Fibroblast of skin of right biceps (primary cell): ENCODE data around the gene LYRM1.
"Not testable (repeated sequence)": the region's sequence is repeated elsewhere in the genome, so short reads cannot be mapped to it uniquely, and the experiment has no call there.

Experiments
- DNase-seq: peaks from one replicate; pipeline ENCODE4 v3.0.0-alpha.2; 2013

The LYRM1 gene

DNA sequence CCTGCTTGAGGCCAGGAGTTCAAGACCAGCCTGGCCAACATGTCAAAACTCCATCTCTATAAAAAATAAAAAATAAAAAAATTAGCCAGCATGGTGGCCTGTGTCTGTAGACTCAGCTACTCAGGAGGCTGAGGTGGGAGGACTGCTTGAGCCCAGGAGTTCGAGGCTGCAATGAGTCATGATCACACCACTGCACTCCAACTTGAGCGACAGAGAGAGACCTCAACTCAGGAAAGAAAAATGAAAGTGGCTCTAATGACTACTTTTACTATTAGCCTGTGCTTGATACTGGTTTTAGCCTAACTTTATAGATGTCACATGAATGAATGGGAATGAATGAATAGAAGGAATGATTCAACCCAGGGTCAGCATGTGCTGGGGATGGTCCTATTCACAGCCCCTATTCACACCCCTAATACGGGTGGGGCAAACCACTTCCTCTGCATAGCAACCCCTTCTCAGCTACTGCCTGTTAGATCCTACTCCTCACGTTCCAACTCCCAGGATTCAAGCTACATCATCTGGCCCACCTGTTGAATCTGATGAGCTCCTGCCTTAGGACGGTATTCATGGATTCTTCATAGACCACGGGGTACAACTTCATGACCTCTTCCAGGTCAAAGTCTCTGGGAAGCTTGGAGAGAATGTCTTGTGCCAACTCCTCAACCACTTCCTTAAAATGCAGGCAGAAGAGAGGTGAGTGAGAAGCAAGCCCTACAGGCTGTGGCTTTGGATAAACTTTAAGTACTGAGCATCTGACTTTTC, 40.5 kb downstream of the LYRM1 start:
- DNase-seq = no peak

DNA sequence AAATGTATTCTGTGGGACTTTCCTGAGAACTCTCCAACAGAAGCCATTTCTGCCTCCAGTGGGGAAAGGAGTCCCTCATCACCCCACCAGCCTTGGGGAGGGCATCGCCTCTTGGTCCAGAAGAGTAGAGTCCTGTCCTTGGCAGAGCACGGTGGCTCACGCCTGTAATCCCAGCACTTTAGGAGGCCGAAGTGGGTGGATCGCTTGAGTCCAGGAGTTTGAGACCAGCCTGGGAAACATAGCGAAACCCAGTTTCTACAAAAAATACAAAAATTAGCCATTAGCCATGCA, 41.0 kb downstream of the LYRM1 start:
- no peak for DNase-seq

GRCh38 chr16:20942256-20942655, 41.7 kb downstream of the LYRM1 start:
- no peak for DNase-seq

- DNase-seq = peak; percentile 61
Observed at GRCh38 chr16:20944861-20945574, 44.4 kb downstream of the LYRM1 start.

- DNase-seq = not testable (repeated sequence)
Observed at GRCh38 chr16:20945575-20945875, 45.0 kb downstream of the LYRM1 start.

DNA sequence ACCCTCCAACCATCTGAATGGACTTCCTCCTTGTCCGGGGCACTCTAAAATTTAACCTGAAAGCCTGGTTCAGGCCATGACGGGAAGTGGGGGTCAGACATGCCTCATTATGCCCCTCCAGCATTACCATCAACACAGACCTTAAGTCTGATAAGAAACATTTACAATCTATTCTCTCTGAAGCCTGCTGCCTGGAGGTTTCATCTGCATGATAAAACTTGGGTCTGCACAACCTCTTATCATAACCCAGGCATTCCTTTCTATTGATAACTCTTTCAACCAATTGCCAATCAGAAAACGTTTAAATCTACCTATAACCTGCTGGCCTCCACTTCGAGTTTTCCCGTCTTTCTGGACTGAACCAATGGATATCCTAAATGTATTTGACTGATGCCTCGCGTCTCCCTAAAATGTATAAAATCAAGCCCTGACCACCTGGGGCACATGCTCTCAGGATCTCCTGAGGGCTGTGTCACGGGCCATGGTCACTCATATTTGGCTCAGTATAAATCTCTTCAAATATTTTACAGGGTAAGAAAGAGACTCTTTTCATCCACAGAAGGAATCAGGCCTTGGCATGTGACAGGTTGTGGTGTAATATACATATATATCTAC, 45.6 kb downstream of the LYRM1 start:
- no peak for DNase-seq

GRCh38 chr16:20948444-20948843, 47.9 kb downstream of the LYRM1 start:
- no peak for DNase-seq

- DNase-seq = no peak
Observed at GRCh38 chr16:20949660-20950059, 49.1 kb downstream of the LYRM1 start.

DNA sequence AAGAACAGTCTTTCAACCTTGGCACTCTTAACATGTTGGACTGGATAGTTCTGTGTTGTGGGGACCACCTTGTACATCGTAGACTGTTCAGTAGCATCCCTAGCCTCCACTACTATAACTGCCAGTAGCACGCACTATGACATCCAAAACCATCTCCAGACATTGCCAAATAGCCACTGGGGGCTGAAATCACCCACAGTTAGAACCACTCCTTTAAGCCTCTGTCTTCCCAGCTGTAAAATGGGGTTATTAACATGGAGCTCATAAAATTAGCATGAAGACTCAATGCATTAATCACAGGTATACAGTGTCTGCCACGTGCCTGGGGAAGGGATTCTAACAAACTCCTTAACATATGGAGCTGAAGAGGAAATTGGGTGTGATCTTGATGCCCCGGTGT, 49.7 kb downstream of the LYRM1 start:
- DNase-seq = no peak

GRCh38 chr16:20952139-20952920, 51.8 kb downstream of the LYRM1 start:
- DNase-seq = no peak

DNA sequence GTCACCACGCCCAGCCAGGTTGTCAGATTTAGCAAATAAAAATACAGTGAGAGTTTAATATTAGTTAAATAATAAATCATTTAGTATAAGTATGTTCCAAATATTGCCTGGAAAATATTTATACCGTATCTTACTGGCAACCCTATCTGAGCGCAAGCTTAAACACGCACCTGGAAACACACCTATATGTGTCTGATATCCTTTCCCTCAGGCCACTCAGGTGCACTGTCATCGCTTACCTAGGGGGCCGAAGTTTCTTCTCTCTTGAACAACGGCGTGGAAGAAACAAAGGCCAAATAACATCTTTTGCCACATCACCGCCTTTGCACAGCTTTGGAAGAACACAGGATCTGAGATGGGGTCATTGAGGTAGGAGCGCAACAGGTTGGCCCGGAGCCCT, 54.0 kb downstream of the LYRM1 start:
- no peak for DNase-seq

GRCh38 chr16:20956319-20956718, 55.7 kb downstream of the LYRM1 start:
- DNase-seq = peak; percentile 19

- DNase-seq = no peak
Observed at GRCh38 chr16:20957153-20957552, 56.6 kb downstream of the LYRM1 start.

DNA sequence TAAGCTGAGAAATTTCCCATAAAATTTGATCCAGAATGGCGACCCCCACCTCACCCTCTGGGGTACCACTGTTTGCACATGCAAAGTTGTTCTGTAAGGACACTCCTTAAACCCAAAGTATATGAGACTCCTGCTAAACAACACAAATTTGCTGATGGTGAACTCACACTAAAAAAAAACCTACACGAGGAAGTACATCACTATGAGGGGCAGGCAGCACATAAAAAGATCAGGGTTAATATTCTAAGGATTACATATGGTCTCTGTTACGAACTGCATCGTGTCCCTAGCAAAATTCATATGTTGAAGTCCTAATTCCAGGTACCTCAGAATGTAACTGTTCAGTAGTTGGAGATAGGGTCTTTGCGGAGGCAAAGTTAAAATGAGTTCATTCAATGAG, 60.3 kb downstream of the LYRM1 start:
- DNase-seq = no peak

GRCh38 chr16:20968765-20969164, 68.2 kb downstream of the LYRM1 start:
- DNase-seq = no peak

DNA sequence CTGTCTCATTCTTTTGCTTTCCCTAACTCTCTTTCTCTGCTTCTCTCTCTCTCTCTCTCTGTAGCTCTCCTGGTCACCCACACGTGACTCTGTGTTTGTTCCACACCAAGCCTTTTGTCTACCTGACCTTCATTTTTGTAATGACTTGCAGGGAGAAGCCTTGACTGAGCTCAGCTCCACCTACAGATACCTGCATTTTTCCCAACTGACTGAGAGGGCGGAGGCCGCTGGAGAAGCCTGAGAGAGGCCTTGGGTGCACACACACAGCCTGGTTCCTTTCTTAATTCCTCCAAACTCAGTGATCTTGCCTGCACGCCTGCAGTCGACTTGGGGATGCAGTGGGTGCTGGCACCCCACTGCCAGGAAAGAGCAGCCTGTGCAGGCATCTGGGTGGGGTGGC, 68.8 kb downstream of the LYRM1 start:
- no peak for DNase-seq

DNA sequence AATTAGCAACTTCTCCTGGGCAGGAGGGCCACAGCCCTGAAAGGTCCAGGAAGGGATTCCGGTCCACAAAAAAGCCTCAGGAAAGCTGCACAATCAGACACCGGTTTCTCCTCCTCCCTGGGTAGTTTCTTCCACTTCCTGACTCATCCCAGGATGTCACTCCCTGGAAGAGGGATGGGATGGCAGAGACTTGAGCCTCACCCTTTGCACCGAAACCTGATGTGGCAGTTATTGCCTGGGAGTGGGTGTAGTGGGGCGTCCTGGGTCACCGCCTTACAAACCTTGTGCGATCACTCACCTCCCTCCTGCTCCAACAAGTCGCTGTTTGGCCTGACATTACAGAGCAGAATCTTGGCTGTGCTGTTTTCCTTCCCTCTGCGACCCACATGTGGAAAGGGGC, 70.8 kb downstream of the LYRM1 start:
- DNase-seq = no peak

GRCh38 chr16:20973201-20973600, 72.6 kb downstream of the LYRM1 start:
- DNase-seq = not testable (repeated sequence)
